HG02852 (cell line): ENCODE data around the gene ZNF335.
"Not testable (repeated sequence)": the region's sequence is repeated elsewhere in the genome, so short reads cannot be mapped to it uniquely, and the experiment has no call there.

Experiments
- ATAC-seq: cut with Tn5 transposase; IDR thresholded peaks from one replicate; pipeline ENCODE4 v1.9.1; 2021; ENCODE audit warnings: mild to moderate bottlenecking, moderate library complexity; ENCODE audit not compliant: unreplicated experiment

Gene ZNF335

DNA sequence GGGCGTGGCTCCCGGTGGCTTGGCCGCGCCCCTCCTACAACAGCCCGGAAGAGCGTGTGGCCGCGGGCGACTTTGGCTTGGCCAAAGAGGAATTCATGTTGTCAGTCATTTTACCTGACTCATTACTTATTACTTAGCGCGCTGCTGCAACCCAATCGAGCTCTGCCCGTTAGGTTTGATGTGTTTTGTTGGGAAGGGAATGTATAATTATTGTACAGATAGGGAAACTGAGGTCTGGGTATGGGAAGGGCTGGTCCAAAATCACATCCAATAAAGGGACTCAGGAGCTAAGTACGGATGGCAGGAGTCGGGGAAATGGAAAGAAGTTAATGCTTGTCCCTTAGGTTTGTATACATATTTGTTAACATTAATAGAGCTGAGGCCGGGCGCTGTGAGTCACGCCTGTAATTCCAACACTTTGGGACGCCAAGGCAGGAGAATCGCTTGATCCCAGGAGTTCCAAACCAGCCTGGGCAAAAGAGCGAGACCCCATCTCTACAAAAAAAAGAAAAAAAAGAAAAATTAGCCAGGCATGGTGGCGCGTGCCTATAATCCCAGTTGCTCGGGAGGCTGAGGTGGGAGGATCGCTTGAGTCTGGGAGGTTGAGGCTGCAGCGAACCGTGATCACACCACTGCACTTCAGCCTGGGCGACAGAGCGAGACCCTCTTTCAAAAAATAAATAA lies 639 bp upstream of the ZNF335 start:
- ATAC-seq: no peak

DNA sequence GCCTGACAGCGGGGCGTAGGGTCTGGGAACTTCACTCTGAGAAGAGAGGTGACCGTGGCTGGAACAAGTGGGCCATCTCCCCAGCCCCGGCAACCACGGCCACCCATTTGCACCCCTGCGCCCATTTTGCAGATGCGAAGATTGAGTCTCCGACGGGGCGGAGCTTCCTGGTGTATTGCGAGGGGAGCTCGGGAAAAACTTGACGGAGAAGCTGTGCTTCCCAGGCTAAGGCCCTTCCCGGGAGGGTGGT lies 653 bp downstream of the ZNF335 start:
- peak; percentile 21 for ATAC-seq

DNA sequence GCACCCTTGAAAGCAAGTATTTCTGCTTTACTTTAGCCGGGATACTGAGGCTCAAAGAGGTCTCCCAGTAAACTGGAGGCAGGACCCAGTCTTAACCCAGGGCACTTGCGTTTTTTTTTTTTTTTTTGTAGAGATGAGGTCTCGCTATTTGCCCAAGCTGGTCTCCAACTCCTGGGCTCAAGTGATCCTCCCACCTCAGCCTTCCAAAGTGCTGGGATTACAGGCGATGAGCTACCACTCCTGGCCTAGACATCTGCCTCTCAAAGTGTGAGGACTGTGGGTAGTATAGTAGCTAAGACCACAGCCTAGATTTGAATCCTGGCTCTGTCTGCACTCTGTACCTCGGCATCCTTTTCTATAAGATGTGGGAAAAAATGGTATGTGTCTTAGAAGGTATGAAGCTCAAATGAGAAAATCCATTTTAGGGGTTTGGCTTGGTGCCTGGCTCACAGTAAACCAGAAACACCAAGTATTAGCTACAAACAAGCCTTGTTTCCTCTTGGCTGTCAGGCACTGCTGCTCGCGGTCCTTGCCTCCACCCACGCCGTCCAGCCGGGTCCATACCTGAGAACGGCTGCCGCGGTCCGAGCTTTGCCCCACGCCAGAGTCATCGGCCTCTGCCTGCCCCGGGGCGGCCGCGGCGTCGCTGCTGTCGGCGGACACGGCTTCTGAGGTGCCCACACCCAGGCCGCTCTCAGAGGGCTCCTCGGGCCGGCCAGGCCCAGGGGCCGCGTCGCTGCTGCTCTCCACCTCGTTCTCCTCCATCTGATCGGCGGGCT lies 1.2 kb downstream of the ZNF335 start:
- ATAC-seq: peak; percentile 14

DNA sequence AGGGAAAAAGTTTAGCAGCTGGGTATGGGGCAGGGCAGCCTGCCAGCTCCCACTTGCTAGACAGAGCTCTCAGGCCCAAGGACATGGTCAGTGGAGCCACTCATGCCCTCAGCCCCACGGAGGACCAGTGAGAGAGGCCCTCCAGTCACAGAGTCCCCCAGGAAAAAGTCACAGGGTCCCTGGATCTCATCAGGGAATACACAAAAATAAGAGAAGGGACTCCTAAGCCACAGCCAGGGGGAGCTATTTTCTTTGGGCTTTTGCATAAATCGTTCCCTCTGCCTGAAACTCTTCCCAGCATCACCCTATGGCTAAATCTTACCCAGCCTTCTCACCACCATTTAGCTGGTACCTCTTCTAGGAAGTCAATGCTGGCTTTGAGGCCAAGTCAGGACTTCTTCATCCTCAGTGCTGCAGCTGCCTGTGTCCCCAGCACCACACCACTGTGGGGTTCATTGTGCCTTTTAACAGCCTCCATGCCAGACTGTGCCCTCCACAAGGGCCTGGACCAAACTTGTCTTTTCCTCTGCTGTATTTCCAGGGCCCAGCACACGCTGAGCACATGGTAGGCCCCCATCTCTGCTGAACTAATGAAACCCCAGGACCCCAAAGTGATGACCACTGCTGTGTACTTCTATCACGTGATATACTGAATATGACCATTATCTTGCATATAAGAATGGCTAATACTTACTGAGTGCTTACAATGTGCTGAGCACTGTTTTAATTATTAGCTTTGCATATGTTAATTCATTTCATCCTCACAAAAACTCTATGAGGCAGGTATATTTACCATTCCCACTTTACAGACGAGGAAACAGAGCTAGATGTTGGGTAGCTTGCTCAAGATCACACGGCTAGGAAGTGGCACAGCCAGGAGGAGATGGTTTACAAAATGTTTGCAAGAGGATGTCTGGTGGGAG lies 2.0 kb downstream of the ZNF335 start:
- no peak for ATAC-seq

DNA sequence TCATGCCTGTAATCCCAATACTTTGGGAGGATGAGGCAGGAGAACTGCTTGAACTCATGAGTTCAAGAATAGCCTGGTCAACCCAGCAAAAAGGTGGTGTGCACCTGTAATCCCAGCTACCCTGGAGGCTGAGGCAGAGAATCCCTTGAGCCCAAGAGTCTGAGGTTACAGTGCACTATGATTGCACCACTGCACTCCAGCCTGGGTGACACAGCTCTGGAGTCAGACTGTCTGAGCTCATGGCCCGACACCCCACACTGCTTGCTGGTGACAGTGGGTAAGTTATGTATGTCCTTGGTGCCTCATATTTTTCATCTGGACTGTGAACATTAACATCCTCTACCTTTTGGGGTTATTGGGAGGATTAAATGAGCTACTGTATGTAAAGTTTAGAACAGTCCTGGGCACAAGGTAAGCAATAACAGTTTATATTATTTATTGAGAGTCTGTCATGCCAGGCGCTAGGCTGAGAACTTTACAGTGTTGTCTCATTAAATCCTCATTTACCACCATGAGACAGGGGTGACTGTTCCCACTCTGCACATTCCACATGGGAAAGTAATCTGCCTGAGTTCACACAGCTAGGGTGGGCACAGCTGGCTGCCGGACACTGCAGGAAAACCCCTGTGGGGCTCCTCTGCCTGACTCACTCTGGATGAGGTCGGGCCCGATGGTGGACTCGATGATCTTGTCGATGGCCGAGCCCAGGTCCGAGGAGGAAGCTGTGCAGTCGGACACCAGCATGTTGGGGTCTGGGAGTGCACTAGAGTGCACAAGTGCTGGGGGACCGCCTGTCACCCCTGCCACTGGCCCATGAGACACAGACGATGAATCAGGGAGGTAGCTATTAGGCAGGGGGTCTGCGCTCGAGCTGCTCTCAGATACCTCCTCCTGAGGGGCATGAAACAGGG lies 2.9 kb downstream of the ZNF335 start:
- no peak for ATAC-seq

DNA sequence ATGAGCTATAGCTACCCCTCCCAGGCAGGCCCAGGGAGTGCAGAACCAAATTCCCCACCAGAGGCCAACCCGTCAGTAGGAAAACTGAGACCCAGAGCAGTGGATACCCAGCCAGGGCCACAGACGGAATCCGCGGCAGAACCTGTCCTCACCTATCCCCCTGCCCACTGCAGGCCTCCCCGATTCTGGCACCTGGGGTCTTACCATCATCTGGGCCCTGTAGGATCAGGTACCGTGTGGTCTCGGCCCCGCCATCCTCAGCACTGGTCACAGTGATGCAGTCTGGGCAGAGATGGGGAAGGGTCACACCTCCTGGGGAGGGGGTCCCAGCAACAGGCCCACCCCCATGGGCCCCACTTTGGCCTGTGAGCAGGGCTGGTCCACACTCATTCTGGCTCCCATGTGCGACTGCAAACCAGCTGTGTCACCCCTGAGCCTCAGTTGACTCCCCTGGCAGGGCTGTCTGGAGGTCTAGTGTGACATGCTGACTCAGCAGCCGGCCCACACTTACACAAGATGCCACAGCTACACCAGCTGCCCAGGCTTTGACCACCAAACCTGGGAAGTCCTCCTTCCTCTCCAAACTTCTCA lies 3.8 kb downstream of the ZNF335 start:
- ATAC-seq: no peak

DNA sequence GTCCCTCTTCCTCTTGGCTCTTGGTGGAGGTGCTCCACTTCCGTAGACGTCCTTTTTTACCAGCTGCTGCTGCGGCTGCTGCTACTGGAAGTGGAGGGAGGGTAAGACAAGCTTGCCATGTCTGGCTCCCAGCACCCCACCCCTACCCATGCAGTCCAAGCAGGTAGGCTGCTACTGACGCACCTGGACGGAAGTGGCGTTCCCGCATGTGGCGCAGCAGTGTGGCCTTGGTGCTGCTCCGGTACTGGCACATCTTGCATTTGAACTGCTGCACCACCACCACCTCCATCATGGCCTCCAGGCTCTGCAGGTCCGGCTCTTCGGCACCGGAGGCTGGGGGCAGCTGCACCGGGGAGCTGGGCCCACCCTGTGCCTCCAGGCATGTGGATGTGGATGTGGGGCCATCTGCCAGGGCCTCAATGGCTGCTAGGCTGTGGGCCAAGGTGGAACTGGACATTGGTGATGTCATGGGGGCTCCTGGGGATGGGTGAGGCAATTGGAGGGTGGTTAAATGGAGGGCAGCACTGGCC lies 4.4 kb downstream of the ZNF335 start:
- no peak for ATAC-seq

DNA sequence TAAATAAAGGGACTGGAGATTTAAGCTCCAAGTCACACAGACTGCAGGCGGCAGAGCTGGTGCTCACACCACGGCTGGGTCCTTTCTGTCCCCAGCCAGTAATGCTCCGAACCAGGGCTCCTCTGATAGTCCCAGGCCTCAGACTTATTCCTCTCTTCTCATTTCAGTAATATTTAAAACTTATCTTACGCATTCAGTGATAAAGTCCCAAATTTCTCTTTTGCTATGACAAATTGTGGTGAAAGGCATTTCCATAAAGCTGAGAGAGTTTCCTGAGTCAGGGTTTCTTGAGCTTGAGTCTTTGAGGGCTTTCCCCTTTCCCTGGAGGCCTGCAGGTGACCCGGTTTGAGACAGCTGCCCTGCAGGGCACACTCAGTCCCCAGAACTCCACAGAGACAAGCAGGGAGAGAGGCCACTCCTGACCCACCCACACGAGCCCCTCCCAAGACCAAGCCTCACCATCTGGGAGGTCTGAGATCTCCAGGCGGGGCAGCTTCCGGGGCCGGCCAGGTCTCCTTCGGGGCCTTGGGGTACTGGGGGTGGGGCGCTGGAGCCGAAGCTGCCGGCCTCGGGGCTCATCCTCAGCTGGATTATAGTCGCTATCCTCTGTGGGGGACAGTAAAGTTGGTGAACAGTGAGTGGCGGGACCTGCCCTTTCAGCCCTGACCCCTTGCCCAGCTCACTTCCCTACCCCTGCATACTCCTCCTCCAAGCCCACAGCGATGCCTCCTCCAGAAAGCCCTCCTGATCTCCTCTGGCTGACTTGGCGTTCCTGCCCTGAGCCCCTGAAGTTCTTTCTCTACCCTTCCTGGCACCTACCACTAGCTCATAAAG lies 6.6 kb downstream of the ZNF335 start:
- ATAC-seq: no peak

DNA sequence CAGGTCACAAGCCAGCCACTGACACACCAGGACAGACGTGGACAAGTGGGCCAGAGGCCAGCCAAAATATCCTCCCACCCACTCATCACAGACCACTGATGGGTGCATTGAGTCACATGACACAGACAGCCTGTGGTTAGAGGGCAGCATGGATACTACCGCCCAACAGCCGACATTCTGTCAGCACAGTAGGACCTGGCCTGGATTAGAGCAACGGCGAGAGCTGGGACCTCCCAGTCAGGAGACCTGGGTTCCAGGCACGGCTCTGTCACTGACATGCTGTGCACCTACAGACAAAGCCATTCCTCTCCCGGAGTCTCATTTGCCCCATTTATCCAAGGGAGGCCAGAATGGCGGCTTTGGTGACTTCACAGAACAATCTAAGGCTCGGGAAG lies 8.0 kb downstream of the ZNF335 start:
- ATAC-seq: no peak

DNA sequence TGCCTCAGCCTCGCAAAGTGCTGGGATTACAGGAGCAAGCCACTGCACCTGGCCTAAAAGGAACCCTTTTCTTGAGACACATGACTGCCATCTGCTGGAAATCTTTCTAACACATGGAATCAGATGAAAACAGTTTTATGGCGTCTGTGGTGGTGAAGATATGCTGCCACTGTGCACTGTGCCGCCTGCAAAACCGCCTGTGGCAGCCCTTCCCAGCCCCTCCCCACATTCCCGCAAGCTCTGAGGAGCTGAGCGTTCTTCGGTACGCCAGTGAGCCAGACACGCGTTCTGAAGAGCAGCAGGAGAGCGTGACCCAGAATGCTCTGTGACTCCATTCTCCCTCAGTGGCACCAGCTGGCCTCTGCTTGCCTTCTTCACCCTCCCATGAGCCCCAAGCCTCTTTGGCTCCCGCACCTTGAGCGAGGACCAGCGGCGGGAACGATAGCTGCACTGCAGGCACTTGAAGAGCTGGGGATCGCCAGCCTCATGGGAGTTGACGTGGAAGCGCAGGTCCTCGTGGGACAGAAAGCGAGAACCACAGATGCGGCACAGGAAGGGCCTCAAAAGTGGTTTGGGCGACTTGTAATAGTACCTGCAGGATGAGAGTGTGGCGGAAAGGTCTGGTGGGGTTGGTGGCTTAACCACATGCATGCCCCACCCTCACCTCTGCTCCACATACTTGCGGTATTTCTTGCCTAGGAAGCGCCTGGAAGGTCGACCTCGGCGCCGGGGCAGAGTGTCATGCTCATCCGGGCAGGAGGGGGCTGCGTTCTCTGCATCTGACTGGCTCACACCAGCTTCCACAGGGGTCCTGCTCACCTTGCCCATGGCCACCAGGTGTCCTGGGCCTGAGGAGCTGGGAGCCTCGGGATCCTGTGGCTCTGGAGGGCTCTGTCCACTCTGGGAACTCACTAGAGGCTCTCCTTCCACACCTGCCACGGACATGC lies 8.7 kb downstream of the ZNF335 start:
- no peak for ATAC-seq

DNA sequence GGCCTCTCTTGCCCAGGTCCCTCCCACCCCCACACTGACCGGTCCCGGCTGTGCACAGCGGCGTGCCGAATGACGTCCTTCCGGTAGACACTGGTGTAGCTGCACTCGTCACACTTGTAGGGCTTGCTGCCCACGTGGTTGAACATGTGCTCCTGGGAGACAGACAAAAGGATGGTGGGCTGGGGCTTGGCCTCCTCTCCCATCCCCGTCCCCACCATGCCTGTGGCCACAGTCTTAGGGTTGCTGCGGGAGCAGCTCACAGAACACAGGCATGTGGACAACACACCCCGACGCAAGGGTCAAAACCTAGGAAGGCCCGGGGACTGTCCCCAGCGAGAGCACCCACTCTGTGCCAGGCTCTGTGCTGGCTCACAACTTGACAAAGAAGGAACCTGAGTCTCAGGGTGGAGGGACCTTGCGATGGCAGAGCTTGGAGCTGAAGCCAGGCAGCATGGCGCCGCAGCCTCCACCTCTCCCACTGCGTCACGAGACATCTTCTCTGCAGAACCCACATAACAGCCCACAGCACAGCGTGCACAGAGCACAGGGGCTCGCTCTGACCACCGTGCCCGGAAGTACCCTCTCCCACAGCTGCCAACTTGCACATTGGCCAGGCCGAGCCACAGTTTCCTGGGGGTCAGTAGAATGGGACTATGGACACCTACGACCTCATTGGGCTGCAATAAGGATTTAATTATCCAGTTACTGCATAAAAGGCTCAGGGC lies 9.8 kb downstream of the ZNF335 start:
- no peak for ATAC-seq

DNA sequence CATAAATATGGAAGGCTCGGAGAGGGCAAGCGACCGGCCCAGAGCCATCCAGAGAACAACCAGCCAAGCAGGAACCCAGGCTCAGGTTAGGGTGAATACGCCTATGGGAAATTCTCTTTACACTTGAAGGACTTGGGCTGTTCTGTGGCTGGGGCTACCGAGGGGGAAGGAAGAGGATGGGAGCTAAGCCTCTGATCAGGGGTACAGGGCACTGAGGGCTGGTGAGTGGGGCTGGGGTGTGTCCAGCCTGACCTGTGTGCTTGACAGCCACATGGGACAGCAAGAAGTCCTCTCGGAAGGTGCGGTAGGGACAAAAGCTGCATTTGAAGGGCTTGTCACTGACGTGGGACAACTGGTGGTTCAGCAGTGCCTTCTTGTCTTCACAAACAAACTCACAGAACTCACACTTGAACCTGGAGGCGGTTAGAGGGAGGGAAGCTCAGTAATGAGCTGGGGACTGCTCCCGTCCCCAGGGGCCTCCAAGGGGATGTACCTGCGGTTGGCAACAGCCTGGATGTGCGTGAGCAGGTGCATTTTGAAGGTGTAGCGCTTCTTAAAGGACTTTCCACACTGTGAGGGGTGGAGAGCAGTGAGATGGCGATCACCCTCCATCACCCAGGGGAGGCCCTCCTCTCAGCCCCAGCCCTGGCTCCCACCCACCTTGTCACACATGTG lies 11.9 kb downstream of the ZNF335 start:
- ATAC-seq: no peak

DNA sequence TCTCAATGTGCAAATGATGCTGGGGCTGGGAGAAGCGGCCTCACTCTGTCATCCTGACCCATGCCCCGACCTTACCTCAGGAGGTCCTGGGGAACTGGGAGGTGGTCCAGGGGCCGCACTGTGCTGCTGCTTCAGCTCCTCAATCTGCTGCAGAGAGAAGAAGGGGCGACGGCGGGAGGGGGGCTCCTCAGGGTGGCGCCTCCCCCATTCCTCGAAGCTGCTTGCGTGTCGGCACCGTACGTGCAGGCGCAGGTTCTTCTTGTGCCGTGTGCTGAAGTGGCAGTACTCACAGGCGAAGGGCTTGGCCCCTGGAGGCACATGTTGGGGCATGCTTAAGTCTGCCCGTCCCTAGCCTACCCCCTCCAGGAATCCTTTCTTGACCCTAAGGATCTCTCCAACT lies 12.9 kb downstream of the ZNF335 start:
- ATAC-seq: no peak

DNA sequence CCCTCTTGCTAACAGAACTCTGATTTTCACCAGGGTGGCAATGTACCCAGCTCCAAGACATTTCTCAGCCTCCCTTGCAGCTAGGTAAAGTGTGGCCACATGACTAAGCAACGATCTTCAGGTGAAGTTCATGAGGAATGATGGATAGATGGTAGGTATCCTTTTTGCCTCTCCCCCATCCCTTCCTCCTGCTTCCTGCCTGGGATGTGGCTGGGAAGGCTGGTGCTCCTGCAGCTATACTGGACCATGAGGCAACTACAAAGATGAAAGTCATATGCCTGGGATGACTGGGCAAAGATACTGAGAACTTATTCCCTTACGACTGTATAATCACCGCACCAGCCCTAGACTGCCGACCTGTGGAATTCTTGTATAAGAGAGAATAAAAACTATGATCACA lies 13.4 kb downstream of the ZNF335 start:
- no peak for ATAC-seq

DNA sequence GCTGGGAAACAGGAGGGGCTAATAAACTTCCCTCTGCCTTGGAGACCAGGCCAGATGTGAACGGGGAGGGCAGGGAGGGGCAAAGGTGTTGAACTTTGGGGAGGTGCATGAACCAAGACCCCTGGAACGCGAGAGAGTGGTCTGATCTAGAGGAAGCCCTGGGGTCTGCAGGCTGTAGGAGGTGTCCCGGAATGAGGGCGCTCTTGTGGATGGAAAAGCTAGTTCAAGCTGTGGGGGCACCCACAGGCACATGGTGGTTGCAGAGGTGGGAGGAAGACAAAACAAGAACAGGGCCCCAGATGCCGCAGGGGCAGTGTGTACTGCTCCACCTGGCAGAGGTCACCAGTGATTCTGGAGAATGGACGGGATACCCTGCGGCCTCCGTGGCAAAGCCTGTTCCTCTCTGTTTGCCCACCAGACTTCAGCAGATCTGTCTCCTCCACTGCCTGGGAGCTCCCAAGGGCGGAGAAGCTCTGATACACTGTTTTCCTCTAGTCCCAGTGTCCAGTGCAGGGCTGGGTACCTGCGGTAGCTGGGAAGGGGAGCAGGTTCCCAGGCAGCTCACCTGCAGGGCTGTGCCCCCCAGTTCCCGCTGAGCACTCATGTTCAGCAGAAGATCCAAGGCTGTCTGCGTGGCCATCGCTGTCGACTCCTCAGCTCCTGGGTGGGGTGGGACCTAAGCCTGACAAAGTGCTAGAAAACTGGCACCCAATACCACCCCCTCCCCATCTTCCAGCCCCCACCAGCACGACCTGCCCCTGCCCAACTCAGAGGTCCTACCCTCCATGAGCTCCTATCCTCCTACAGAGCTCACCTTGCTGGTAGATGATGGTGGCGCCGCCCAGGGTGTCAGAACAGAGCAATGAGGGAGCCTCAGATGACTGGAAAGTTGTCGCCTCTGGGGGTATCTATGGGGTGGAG lies 14.7 kb downstream of the ZNF335 start:
- no peak for ATAC-seq

DNA sequence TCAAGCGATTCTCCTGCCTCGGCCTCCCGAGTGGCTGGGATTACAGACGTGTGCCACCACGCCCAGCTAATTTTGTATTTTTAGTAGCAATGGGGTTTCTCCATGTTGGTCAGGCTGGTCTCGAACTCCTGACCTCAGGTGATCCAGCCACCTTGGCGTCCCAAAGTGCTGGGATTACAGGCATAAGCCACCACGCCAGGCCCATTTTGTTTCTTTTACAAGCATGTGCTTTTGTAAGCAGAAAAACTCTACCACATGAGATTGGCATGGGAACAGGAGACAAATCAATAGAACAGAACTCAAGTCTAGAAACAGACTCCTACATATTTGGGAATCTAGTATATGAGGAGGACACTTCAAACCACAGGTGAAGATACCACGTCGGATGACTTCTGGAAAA lies 15.7 kb downstream of the ZNF335 start:
- ATAC-seq: not testable (repeated sequence)
